ENCODE results near the gene RNF5. TPM values are rescaled to one million over a fixed set of nuclear protein-coding genes. Genes with fewer than 3 reads are reported as not detected.

RNF5 gene
- total and polyA plus RNA-seq, 7 donors = 52.0 to 122 (median 91.1) TPM

DNA sequence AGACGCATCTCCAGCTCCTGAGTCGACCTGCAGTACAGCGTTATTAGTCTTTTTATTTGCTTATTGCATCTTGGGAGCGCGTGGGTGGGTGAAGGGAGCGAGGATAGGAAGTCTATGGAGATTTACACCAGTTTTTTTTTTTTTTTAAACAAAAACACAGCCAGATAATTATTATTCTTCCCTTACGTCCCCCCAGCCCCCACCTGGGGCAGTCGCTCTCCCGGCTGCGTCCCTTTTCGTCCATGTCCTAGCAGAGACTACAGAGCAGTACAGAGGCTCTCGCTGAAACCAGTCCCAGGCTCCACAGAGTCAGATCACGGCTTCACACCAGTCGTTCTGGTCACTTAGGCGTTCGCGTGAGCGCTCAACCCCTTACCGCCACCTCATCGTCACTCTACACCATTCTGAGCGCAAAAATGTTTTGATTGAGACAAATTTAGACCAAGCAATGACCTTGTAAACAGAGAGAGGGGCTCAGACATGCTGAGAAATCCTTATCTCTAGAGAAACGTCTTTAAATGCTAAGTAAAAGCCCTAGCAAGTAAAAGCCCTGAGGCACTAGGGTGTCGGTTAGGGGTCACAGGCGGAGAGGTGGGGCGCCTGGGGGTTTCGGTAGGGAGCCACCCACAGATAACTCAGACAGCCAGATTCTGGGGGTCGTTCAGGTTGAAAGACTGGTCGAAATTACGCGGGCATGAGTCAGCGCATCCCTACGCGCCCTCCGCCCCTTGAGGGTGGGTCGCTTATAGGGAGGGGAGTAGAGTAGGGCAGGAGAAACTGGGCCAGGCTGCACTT lies 25.2 kb upstream of the RNF5 start:
- TF ChIP-seq CTCF (IDR thresholded peaks at IDR 0.05) = no peak
- Histone ChIP-seq H3K27me3 (ENCODE audit: insufficient read depth in 3 of 3, low read length in 2 of 3) (peaks cover 0 to 24% (median 14%) of the 10 kb centered on the region in 3 donors), H3K4me1 (peaks cover 9% of the 10 kb centered on the region), H3K9me3 (no peaks in the 10 kb centered on the region), H3K4me3 (peak overlapping the region; percentile 76), H3K27ac (peak overlapping the region; percentile 74), H3K36me3 (ENCODE audit: insufficient read depth in 1 of 2, low read depth in 1 of 2) (peaks cover 2 to 24% of the 10 kb centered on the region in 2 donors)
- ATAC-seq (peak in 2 of 4 donors; percentile 6 to 10), DNase-seq (peak; percentile 34 to 64)
- intact Hi-C loops (cut with DNase I) = loop anchor here in 1 of 2 donors (5.0 kb wide), 1 partner anchor 36 kb away; no protein-coding TSS in a partner anchor
- WGBS, 3 donors = 45 to 53% (median 46%) methylated on average over 35 of the region's 35 CpGs

- intact Hi-C loops (cut with DNase I) = loop anchor here (1.0 to 5.0 kb wide), 2 partner anchors 36 to 37 kb away; no protein-coding TSS in a partner anchor
- H3K4me1 ChIP-seq = peaks cover 9% of the 10 kb centered on the region
- H3K9me3 ChIP-seq = no peaks in the 10 kb centered on the region
- peaks cover 0 to 15% (median 7%) of the 10 kb centered on the region in 3 donors for H3K27me3 ChIP-seq (ENCODE audit: insufficient read depth in 3 of 3, low read length in 2 of 3)
- H3K27ac ChIP-seq = peak within 1 kb of the TSS; percentile 74
- peak; percentile 13 for TF ChIP-seq CTCF (IDR thresholded peaks at IDR 0.05)
- 2 to 4% (median 2%) methylated on average over 52 of the region's 52 CpGs for WGBS, 3 donors
- DNase-seq (peak; percentile 93 to 95), ATAC-seq (peak; percentile 82 to 93 (median 89))
- peaks cover 8 to 33% of the 10 kb centered on the region in 2 donors for H3K36me3 ChIP-seq (ENCODE audit: insufficient read depth in 1 of 2, low read depth in 1 of 2)
- peak within 1 kb of the TSS; percentile 76 for H3K4me3 ChIP-seq
Measured at GRCh38 chr6:32153564-32154513, 24.4 kb upstream of the RNF5 start, which contains the start of gene PPT2. Gene PPT2 (plus strand): TSS chr6:32154141. CDS start chr6:32154595, 454 bp downstream.

DNA sequence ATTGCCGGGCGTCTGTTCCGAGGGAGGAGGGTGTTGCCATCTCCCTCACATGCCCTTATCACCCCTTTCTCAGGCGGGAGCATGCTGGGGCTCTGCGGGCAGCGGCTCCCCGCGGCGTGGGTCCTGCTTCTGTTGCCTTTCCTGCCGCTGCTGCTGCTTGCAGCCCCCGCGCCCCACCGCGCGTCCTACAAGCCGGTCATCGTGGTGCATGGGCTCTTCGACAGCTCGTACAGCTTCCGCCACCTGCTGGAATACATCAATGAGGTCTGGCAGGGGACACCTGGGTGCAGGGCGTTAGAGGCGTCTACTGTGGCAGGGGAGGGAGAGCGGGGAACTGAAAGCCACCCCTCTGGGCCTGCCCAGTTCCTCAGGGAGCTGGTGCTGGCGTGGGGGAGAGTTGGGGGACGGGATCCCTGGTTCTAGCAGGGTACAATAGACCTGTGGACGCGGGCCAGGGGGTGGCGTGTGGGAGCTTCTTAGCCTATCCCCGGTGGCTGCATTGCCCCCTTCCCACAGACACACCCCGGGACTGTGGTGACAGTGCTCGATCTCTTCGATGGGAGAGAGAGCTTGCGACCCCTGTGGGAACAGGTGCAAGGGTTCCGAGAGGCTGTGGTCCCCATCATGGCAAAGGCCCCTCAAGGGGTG lies 23.6 kb upstream of the RNF5 start:
- Histone ChIP-seq H3K27me3 (ENCODE audit: insufficient read depth in 3 of 3, low read length in 2 of 3) (peaks cover 0 to 7% (median 6%) of the 10 kb centered on the region in 3 donors), H3K9me3 (no peaks in the 10 kb centered on the region), H3K4me1 (peaks cover 9% of the 10 kb centered on the region), H3K27ac (peak overlapping the region; percentile 74), H3K4me3 (peak overlapping the region; percentile 76), H3K36me3 (ENCODE audit: insufficient read depth in 1 of 2, low read depth in 1 of 2) (peaks cover 8 to 37% of the 10 kb centered on the region in 2 donors)
- WGBS, 3 donors = 3 to 5% (median 5%) methylated on average over 24 to 34 of the region's 34 CpGs
- ATAC-seq (peak; percentile 81 to 90 (median 89)), DNase-seq (peak; percentile 60 to 83)
- intact Hi-C loops (cut with DNase I) = loop anchor here (1.0 to 5.0 kb wide), 2 partner anchors 36 to 37 kb away; no protein-coding TSS in a partner anchor
- TF ChIP-seq CTCF (IDR thresholded peaks at IDR 0.05) = peak; percentile 44

DNA sequence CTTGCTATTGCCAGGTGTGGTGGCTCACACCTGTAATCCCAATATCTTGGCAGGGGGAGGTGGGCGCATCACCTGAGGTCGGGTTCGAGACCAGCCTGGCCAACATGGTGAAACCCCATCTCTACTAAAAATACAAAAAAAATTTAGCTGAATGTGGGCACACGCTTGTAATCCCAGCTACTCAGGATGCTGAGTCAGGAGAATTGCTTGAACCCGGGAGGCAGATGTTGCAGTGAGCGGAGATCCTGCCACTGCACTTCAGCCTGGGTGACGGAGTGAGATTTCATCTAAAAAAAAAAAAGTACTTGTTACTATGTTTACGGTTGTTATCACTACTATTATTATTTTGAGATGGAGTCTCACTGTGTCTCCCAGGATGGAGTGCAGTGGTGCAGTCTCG lies 21.3 kb upstream of the RNF5 start:
- no peak for TF ChIP-seq CTCF (IDR thresholded peaks at IDR 0.05)
- H3K27me3 ChIP-seq (ENCODE audit: insufficient read depth in 3 of 3, low read length in 2 of 3) = peaks cover 0 to 4% (median 0%) of the 10 kb centered on the region in 3 donors
- ATAC-seq (no peak), DNase-seq (no peak)
- H3K4me1 ChIP-seq = peaks cover 9% of the 10 kb centered on the region
- peaks cover 8 to 56% of the 10 kb centered on the region in 2 donors for H3K36me3 ChIP-seq (ENCODE audit: insufficient read depth in 1 of 2, low read depth in 1 of 2)
- WGBS, 3 donors = 89 to 97% (median 95%) methylated on average over 9 of the region's 9 CpGs
- no peaks in the 10 kb centered on the region for H3K9me3 ChIP-seq
- no peak overlapping the region for H3K27ac ChIP-seq
- no peak overlapping the region for H3K4me3 ChIP-seq
- intact Hi-C loops (cut with DNase I) = no loop called here
